ENCODE data around the gene ZMIZ1. TPM values are rescaled to one million over a fixed set of nuclear protein-coding genes. Genes with fewer than 3 reads are reported as not detected.
A peak's percentile ranks its signal among the peaks of the same experiment; 100 is the strongest.

Gene ZMIZ1
- total and polyA plus RNA-seq, 4 donors = 3.9 to 19.1 (median 9.8) TPM

DNA sequence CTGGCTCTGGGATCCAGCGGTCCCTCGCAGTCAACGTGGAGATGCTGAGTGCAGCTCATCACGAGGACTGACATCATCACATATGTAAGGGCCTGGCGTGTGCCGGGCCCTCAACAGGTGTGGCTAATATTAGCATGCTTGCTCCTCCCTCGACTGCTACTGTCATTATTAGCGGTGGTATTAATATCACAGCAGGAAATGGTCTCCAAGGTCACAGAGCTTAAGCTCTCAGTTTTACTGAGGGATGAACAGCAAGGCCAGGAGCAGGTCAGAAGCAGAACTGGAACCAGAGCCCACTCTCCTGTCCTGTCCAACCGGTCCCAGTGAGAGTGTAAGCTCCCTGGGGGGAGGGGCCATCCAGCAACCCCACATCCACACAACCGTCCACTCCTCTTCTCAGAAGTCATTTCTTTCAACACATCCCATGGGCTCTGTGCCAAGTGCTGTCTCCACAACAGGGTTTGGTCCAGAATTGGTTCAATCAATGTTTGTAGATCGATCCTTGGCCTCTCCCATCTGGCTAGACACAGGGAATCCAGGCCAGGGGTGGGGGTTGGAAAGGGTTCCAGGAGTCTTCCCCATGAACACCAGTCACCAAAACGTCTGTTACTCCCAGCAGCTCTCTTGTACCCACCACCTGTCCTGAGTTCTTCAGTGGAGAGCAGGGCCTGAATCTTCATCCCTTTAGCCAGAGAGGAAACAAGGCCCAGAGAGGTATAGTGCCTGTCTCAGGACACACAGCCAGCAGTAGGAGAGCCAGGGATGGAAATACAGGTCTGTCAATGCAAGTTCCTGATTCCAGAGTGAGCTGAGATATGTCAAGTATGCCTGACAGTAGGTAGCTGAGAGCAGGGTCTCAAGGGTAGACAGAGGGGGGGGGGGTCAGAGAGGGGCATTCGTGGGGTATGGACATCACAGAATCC lies 45.3 kb upstream of the ZMIZ1 start:
- Histone ChIP-seq H3K9ac (ENCODE audit: low read depth in 1 of 2, low read length in 2 of 2) (no peak overlapping the region), H3K27me3 (ENCODE audit: control insufficient read depth in 4 of 4, insufficient read depth in 4 of 4, low read length in 3 of 4) (no peaks in the 10 kb centered on the region), H3K36me3 (ENCODE audit: control insufficient read depth in 4 of 4, insufficient read depth in 3 of 4, low read depth in 1 of 4, low read length in 3 of 4) (no peaks in the 10 kb centered on the region), H3K4me1 (ENCODE audit: control insufficient read depth in 4 of 4, insufficient read depth in 4 of 4, low read length in 3 of 4) (peaks cover 26 to 67% (median 50%) of the 10 kb centered on the region in 4 donors), H3K9me3 (ENCODE audit: control insufficient read depth in 4 of 4, low read length in 3 of 4) (no peaks in the 10 kb centered on the region), H3K4me3 (ENCODE audit: low read depth in 1 of 3, low read length in 3 of 3) (no peak overlapping the region), H3K27ac (ENCODE audit: low read depth in 1 of 2, low read length in 2 of 2) (peak overlapping the region in 1 of 2 donors; percentile 9)
- TF ChIP-seq FOXA1 (IDR thresholded peaks at IDR 0.05) = no peak
- no peak for TF ChIP-seq TAF1 (conservative IDR thresholded peaks at IDR 0.05)
- no peak for TF ChIP-seq HNF4G (IDR thresholded peaks at IDR 0.05)
- TF ChIP-seq SP1 (IDR thresholded peaks at IDR 0.05) = peak; percentile 58
- peak; percentile 11 for TF ChIP-seq FOXA2 (IDR thresholded peaks at IDR 0.05)
- TF ChIP-seq YY1 (IDR thresholded peaks at IDR 0.05) = no peak
- no peak for TF ChIP-seq EGR1 (IDR thresholded peaks at IDR 0.05; ENCODE audit: low read depth in 2 of 2)
- peak in 1 of 2 donors; percentile 38 for TF ChIP-seq JUND (IDR thresholded peaks at IDR 0.05)
- TF ChIP-seq, protein P1, sequence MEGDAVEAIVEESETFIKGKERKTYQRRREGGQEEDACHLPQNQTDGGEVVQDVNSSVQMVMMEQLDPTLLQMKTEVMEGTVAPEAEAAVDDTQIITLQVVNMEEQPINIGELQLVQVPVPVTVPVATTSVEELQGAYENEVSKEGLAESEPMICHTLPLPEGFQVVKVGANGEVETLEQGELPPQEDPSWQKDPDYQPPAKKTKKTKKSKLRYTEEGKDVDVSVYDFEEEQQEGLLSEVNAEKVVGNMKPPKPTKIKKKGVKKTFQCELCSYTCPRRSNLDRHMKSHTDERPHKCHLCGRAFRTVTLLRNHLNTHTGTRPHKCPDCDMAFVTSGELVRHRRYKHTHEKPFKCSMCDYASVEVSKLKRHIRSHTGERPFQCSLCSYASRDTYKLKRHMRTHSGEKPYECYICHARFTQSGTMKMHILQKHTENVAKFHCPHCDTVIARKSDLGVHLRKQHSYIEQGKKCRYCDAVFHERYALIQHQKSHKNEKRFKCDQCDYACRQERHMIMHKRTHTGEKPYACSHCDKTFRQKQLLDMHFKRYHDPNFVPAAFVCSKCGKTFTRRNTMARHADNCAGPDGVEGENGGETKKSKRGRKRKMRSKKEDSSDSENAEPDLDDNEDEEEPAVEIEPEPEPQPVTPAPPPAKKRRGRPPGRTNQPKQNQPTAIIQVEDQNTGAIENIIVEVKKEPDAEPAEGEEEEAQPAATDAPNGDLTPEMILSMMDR (IDR thresholded peaks at IDR 0.05; ENCODE audit: low read depth, low read length, missing input control) = no peak
- TF ChIP-seq, protein P2, sequence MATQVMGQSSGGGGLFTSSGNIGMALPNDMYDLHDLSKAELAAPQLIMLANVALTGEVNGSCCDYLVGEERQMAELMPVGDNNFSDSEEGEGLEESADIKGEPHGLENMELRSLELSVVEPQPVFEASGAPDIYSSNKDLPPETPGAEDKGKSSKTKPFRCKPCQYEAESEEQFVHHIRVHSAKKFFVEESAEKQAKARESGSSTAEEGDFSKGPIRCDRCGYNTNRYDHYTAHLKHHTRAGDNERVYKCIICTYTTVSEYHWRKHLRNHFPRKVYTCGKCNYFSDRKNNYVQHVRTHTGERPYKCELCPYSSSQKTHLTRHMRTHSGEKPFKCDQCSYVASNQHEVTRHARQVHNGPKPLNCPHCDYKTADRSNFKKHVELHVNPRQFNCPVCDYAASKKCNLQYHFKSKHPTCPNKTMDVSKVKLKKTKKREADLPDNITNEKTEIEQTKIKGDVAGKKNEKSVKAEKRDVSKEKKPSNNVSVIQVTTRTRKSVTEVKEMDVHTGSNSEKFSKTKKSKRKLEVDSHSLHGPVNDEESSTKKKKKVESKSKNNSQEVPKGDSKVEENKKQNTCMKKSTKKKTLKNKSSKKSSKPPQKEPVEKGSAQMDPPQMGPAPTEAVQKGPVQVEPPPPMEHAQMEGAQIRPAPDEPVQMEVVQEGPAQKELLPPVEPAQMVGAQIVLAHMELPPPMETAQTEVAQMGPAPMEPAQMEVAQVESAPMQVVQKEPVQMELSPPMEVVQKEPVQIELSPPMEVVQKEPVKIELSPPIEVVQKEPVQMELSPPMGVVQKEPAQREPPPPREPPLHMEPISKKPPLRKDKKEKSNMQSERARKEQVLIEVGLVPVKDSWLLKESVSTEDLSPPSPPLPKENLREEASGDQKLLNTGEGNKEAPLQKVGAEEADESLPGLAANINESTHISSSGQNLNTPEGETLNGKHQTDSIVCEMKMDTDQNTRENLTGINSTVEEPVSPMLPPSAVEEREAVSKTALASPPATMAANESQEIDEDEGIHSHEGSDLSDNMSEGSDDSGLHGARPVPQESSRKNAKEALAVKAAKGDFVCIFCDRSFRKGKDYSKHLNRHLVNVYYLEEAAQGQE (IDR thresholded peaks at IDR 0.05) = no peak
- TF ChIP-seq NR2F2 (IDR thresholded peaks at IDR 0.05) = no peak
- no peak for TF ChIP-seq GABPA (IDR thresholded peaks at IDR 0.05 in 1 of 2, conservative IDR thresholded peaks at IDR 0.05 in 1 of 2)
- TF ChIP-seq HNF4A (conservative IDR thresholded peaks at IDR 0.05) = peak; percentile 68 to 78
- TF ChIP-seq, protein P3, sequence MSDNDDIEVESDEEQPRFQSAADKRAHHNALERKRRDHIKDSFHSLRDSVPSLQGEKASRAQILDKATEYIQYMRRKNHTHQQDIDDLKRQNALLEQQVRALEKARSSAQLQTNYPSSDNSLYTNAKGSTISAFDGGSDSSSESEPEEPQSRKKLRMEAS (IDR thresholded peaks at IDR 0.05) = no peak
- TF ChIP-seq, protein P4, sequence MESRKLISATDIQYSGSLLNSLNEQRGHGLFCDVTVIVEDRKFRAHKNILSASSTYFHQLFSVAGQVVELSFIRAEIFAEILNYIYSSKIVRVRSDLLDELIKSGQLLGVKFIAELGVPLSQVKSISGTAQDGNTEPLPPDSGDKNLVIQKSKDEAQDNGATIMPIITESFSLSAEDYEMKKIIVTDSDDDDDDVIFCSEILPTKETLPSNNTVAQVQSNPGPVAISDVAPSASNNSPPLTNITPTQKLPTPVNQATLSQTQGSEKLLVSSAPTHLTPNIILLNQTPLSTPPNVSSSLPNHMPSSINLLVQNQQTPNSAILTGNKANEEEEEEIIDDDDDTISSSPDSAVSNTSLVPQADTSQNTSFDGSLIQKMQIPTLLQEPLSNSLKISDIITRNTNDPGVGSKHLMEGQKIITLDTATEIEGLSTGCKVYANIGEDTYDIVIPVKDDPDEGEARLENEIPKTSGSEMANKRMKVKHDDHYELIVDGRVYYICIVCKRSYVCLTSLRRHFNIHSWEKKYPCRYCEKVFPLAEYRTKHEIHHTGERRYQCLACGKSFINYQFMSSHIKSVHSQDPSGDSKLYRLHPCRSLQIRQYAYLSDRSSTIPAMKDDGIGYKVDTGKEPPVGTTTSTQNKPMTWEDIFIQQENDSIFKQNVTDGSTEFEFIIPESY (IDR thresholded peaks at IDR 0.05) = no peak
- peak; percentile 48 to 65 for TF ChIP-seq RAD21 (IDR thresholded peaks at IDR 0.05)
- TF ChIP-seq, protein P5, sequence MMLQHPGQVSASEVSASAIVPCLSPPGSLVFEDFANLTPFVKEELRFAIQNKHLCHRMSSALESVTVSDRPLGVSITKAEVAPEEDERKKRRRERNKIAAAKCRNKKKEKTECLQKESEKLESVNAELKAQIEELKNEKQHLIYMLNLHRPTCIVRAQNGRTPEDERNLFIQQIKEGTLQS (IDR thresholded peaks at IDR 0.05) = no peak
- TF ChIP-seq RXRA (IDR thresholded peaks at IDR 0.05) = peak; percentile 65 to 92
- WGBS = 53% methylated on average over 13 of the region's 13 CpGs
- no peak for DNase-seq (ENCODE audit: low spot score)
